Hepatocyte (in vitro differentiated cells): ENCODE measurements around the gene SPATS1. TPM values are rescaled to one million over a fixed set of nuclear protein-coding genes. Genes with fewer than 3 reads are reported as not detected.
"Not testable (repeated sequence)": the region's sequence is repeated elsewhere in the genome, so short reads cannot be mapped to it uniquely, and the experiment has no call there.

Source experiments
- DNase-seq: peaks from one replicate; pipeline ENCODE4 v3.0.0-alpha.2; 2016; ENCODE audit warnings: low spot score
- H2AFZ ChIP-seq: fragments of 200-600 bp; sonication (generic); 2 replicates; pipeline ENCODE4 v1.6.0; 2016; ENCODE audit warnings: antibody characterized with exemption, mild to moderate bottlenecking
- H3K27ac ChIP-seq: fragments of 200-600 bp; sonication (generic); 2 replicates; pipeline ENCODE4 v1.5.1; 2016; ENCODE audit warnings: mild to moderate bottlenecking
- H3K27me3 ChIP-seq: fragments of 200-600 bp; sonication (generic); 2 replicates; pipeline ENCODE4 v1.6.1; 2016
- H3K36me3 ChIP-seq: fragments of 200-600 bp; sonication (generic); replicated peaks from 2 replicates; pipeline ENCODE4 v1.5.1; 2016; ENCODE audit warnings: low read depth; ENCODE audit not compliant: insufficient read depth
- H3K4me1 ChIP-seq: fragments of 200-600 bp; sonication (generic); 2 replicates; pipeline ENCODE4 v1.5.1; 2016; ENCODE audit warnings: mild to moderate bottlenecking, moderate library complexity; ENCODE audit not compliant: insufficient read depth
- H3K4me2 ChIP-seq: fragments of 200-600 bp; sonication (generic); 2 replicates; pipeline ENCODE4 v1.6.0; 2016
- H3K4me3 ChIP-seq: fragments of 200-600 bp; sonication (generic); 2 replicates; pipeline ENCODE4 v1.5.1; 2016; ENCODE audit warnings: mild to moderate bottlenecking
- H3K79me2 ChIP-seq: fragments of 200-600 bp; sonication (generic); 2 replicates; pipeline ENCODE4 v1.6.0; 2017; ENCODE audit warnings: mild to moderate bottlenecking
- H3K9me2 ChIP-seq: fragments of 200-600 bp; sonication (generic); replicated peaks from 2 replicates; pipeline ENCODE4 v1.6.0; 2017; ENCODE audit warnings: mild to moderate bottlenecking; ENCODE audit not compliant: insufficient read depth
- H3K9me3 ChIP-seq: fragments of 200-600 bp; sonication (generic); 2 replicates; pipeline ENCODE4 v1.5.1; 2016; ENCODE audit warnings: low read depth, mild to moderate bottlenecking
- H4K20me1 ChIP-seq: fragments of 200-600 bp; sonication (generic); 2 replicates; pipeline ENCODE4 v1.6.0; 2016; ENCODE audit warnings: mild to moderate bottlenecking; ENCODE audit not compliant: insufficient read depth, poor library complexity, severe bottlenecking
- CTCF ChIP-seq: fragments of 200-600 bp; sonication (generic); IDR thresholded peaks from 2 replicates; pipeline ENCODE4 v1.5.1; 2016; ENCODE audit warnings: antibody characterized with exemption, mild to moderate bottlenecking; ENCODE audit not compliant: poor library complexity
- EZH2 ChIP-seq: fragments of 200-600 bp; sonication (generic); IDR thresholded peaks from 2 replicates; pipeline ENCODE4 v1.6.1; 2016; ENCODE audit warnings: antibody characterized with exemption, mild to moderate bottlenecking, borderline replicate concordance
- EZH2phosphoT487 ChIP-seq: fragments of 200-600 bp; sonication (generic); IDR thresholded peaks from one replicate; pipeline ENCODE4 v1.6.1; 2018; ENCODE audit warnings: antibody characterized with exemption, mild to moderate bottlenecking, low read depth, moderate library complexity; ENCODE audit not compliant: unreplicated experiment, severe bottlenecking
- WGBS: methylation state at CpG from one replicate; pipeline ENCODE4 v1.1.6; 2016; ENCODE audit warnings: low lambda C conversion rate; ENCODE audit errors: missing lambda C conversion rate; 5-methylcytosine and 5-hydroxymethylcytosine counted together
- polyA plus RNA-seq: library from polyadenylated mRNA; unstranded; fragments of >200 nt; fragmentation: Nextera tagmentation; extraction: Ambion mirVana; gene quantifications from 2 replicates; pipeline ENCODE4 v1.2.1, GENCODE V29; 2016
- total RNA-seq: library from RNA; depleted of rRNA; stranded (reverse); fragments of >200 nt; gene quantifications from 2 replicates; pipeline ENCODE4 v1.2.3, GENCODE V29; 2014

Gene SPATS1
- total and polyA plus RNA-seq, 2 experiments from 2014 or later: not detected

GRCh38 chr6:44339763-44340625, 2.5 kb upstream of the SPATS1 start:
- Histone ChIP-seq H4K20me1 (no peaks in the 10 kb centered on the region), H3K27me3 (peaks cover 46% of the 10 kb centered on the region), H3K9me3 (no peaks in the 10 kb centered on the region), H3K79me2 (no peaks in the 10 kb centered on the region), H3K4me3 (no peak overlapping the region), H3K4me1 (no peaks in the 10 kb centered on the region), H3K36me3 (no peaks in the 10 kb centered on the region), H2AFZ (no peak overlapping the region), H3K4me2 (no peak overlapping the region), H3K27ac (no peak overlapping the region), H3K9me2 (no peaks in the 10 kb centered on the region)
- TF ChIP-seq EZH2 (no peak), EZH2phosphoT487 (no peak), CTCF (no peak)
- 84% methylated on average over 7 of the region's 7 CpGs for WGBS
- DNase-seq: peak; percentile 16

GRCh38 chr6:44341095-44341890, 1.2 kb upstream of the SPATS1 start:
- no peak for DNase-seq
- Histone ChIP-seq H3K36me3 (no peaks in the 10 kb centered on the region), H3K4me1 (no peaks in the 10 kb centered on the region), H3K9me2 (no peaks in the 10 kb centered on the region), H3K4me3 (no peak overlapping the region), H2AFZ (no peak overlapping the region), H3K79me2 (no peaks in the 10 kb centered on the region), H3K9me3 (no peaks in the 10 kb centered on the region), H3K4me2 (no peak overlapping the region), H3K27me3 (peaks cover 43% of the 10 kb centered on the region), H3K27ac (no peak overlapping the region), H4K20me1 (no peaks in the 10 kb centered on the region)
- 80% methylated on average over 8 of the region's 8 CpGs for WGBS
- TF ChIP-seq EZH2 (no peak), CTCF (no peak), EZH2phosphoT487 (no peak)

- no peak overlapping the region for H3K27ac ChIP-seq
- H3K79me2 ChIP-seq: no peaks in the 10 kb centered on the region
- no peaks in the 10 kb centered on the region for H3K36me3 ChIP-seq
- no peak overlapping the region for H2AFZ ChIP-seq
- peaks cover 39% of the 10 kb centered on the region for H3K27me3 ChIP-seq
- 87% methylated on average over 6 of the region's 6 CpGs for WGBS
- no peaks in the 10 kb centered on the region for H3K9me3 ChIP-seq
- no peak for TF ChIP-seq EZH2phosphoT487
- no peak for TF ChIP-seq CTCF
- no peak for TF ChIP-seq EZH2
- peak overlapping the region; percentile 65 for H3K4me2 ChIP-seq
- no peak overlapping the region for H3K4me3 ChIP-seq
- no peaks in the 10 kb centered on the region for H3K4me1 ChIP-seq
- DNase-seq: no peak
- H3K9me2 ChIP-seq: no peaks in the 10 kb centered on the region
- no peaks in the 10 kb centered on the region for H4K20me1 ChIP-seq
Measured at GRCh38 chr6:44342052-44342451, 398 bp upstream of the SPATS1 start.

- not testable (repeated sequence) for H3K4me1 ChIP-seq, DNase-seq, H2AFZ ChIP-seq, H3K36me3 ChIP-seq, H3K9me3 ChIP-seq, H4K20me1 ChIP-seq, H3K4me2 ChIP-seq, H3K27ac ChIP-seq, H3K79me2 ChIP-seq, H3K9me2 ChIP-seq, H3K4me3 ChIP-seq
- WGBS: 84% methylated on average over 4 of the region's 4 CpGs
- H3K27me3 ChIP-seq: peaks cover 33% of the 10 kb centered on the region
Measured at GRCh38 chr6:44346818-44347217, 4.4 kb downstream of the SPATS1 start.
